Measurements from ENCODE around the gene CCDC89. TPM values are rescaled to one million over a fixed set of nuclear protein-coding genes. Genes with fewer than 3 reads are reported as not detected.

Gene CCDC89
- total and polyA plus RNA-seq, 2 of the 13 experiments (the other 11 are each of a cell fraction or from before 2014, with no cell fraction given), result 0.13 to 0.38 TPM

DNA sequence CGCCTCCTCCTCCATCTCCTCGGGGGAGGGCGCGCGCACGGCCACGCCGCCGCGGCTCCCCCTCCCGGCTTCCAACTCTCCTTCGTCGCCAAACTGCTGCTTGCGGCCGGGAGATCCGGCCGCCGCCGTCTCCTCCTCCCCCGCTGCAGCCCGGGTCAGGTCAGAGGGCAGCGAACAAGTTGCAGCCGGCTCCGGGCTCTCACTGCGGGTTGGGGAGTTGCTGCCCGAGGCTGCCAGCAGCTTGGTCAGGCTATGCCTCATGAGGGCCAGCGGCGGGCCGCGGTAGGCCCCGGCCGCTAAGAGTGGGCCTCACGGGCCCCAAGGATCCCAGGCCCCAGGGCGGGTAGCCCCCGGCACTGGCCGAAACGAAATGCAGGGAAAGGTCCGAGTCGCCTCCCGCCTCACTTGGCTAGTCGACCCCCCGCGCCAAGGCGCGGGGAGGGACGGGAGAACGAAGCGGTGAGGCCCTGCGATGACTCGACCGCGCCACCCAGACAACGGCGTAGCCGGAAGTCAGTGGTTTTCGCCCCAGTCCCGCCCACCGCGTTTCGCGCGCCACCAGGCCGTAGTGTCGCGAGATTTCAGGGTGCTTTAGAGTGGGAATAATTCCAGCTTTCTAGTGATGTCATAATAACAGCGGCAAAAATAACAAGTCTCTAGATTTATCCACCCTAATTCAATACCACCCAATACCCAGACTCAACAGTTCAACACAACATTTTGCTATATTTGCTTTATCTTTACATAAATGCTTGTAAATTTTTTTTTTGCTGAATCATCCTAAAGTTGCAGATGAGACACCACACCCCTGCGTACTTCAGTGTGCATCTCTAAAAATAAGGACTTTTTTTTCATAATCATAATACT lies 21.1 kb downstream of the CCDC89 start, which contains the start of gene CREBZF (continued):
- TF ChIP-seq, protein P1, sequence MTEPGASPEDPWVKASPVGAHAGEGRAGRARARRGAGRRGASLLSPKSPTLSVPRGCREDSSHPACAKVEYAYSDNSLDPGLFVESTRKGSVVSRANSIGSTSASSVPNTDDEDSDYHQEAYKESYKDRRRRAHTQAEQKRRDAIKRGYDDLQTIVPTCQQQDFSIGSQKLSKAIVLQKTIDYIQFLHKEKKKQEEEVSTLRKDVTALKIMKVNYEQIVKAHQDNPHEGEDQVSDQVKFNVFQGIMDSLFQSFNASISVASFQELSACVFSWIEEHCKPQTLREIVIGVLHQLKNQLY (CRISPR knock-in tag; IDR thresholded peaks at IDR 0.05), result no peak
- no peak for TF ChIP-seq RFXAP (CRISPR knock-in tag; IDR thresholded peaks at IDR 0.05; ENCODE audit: borderline replicate concordance)
- TF ChIP-seq ARHGAP35 (CRISPR knock-in tag; IDR thresholded peaks at IDR 0.05; ENCODE audit: borderline replicate concordance), result 0 out of 2 replicates have a peak, but pooled peaks have one; percentile 61
- no peak for TF ChIP-seq ZNF331 (CRISPR knock-in tag; IDR thresholded peaks at IDR 0.05)
- TF ChIP-seq TCF12 (IDR thresholded peaks at IDR 0.05), result no peak
- peak; percentile 79; the same call in 1 of the 2 replicates for TF ChIP-seq TCF12 (CRISPR knock-in tag; IDR thresholded peaks at IDR 0.05)
- TF ChIP-seq NFE2L2 (IDR thresholded peaks at IDR 0.05; ENCODE audit: low read length), result peak; percentile 96
- TF ChIP-seq ZNF550 (CRISPR knock-in tag; IDR thresholded peaks at IDR 0.05; ENCODE audit: borderline replicate concordance), result no peak
- no peak for TF ChIP-seq NCOA1 (CRISPR knock-in tag; IDR thresholded peaks at IDR 0.05)
- TF ChIP-seq, protein P2, sequence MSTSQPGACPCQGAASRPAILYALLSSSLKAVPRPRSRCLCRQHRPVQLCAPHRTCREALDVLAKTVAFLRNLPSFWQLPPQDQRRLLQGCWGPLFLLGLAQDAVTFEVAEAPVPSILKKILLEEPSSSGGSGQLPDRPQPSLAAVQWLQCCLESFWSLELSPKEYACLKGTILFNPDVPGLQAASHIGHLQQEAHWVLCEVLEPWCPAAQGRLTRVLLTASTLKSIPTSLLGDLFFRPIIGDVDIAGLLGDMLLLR (CRISPR knock-in tag; IDR thresholded peaks at IDR 0.05), result no peak
- TF ChIP-seq, protein P3, sequence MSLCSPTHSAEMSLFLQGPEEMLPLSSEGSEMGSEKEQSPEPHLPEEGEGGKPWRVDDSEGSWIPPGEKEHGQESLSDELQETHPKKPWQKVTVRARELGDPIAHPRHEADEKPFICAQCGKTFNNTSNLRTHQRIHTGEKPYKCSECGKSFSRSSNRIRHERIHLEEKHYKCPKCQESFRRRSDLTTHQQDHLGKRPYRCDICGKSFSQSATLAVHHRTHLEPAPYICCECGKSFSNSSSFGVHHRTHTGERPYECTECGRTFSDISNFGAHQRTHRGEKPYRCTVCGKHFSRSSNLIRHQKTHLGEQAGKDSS (CRISPR knock-in tag; IDR thresholded peaks at IDR 0.05; ENCODE audit: borderline replicate concordance, low read depth), result peak; percentile 16
- no peak; the same call in 1 of the 2 replicates for TF ChIP-seq REPIN1 (CRISPR knock-in tag; IDR thresholded peaks at IDR 0.05; ENCODE audit: borderline replicate concordance, low read depth)
- peak; percentile 93; the same call in 1 of the 2 replicates for TF ChIP-seq ZNF44 (CRISPR knock-in tag; IDR thresholded peaks at IDR 0.05)
- no peak for TF ChIP-seq NBN (conservative IDR thresholded peaks at IDR 0.05)
- TF ChIP-seq, protein P4, sequence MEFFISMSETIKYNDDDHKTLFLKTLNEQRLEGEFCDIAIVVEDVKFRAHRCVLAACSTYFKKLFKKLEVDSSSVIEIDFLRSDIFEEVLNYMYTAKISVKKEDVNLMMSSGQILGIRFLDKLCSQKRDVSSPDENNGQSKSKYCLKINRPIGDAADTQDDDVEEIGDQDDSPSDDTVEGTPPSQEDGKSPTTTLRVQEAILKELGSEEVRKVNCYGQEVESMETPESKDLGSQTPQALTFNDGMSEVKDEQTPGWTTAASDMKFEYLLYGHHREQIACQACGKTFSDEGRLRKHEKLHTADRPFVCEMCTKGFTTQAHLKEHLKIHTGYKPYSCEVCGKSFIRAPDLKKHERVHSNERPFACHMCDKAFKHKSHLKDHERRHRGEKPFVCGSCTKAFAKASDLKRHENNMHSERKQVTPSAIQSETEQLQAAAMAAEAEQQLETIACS (CRISPR knock-in tag; IDR thresholded peaks at IDR 0.05), result peak; percentile 61
- no peak for TF ChIP-seq TAF15 (IDR thresholded peaks at IDR 0.05; ENCODE audit: low read depth, low read length, poor library complexity, severe bottlenecking)
- TF ChIP-seq ZNF878 (CRISPR knock-in tag; IDR thresholded peaks at IDR 0.05), result 0 out of 2 replicates have a peak, but pooled peaks have one; percentile 57
- TF ChIP-seq FOXA1 (IDR thresholded peaks at IDR 0.05), result no peak
- TF ChIP-seq FOXA1 (CRISPR knock-in tag; IDR thresholded peaks at IDR 0.05), result no peak
- TF ChIP-seq, protein P5, sequence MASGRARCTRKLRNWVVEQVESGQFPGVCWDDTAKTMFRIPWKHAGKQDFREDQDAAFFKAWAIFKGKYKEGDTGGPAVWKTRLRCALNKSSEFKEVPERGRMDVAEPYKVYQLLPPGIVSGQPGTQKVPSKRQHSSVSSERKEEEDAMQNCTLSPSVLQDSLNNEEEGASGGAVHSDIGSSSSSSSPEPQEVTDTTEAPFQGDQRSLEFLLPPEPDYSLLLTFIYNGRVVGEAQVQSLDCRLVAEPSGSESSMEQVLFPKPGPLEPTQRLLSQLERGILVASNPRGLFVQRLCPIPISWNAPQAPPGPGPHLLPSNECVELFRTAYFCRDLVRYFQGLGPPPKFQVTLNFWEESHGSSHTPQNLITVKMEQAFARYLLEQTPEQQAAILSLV (CRISPR knock-in tag; IDR thresholded peaks at IDR 0.05; ENCODE audit: borderline replicate concordance), result 0 out of 2 replicates have a peak, but pooled peaks have one; percentile 45
- 0 out of 2 replicates have a peak, but pooled peaks have one; percentile 12 for TF ChIP-seq NR2F2 (IDR thresholded peaks at IDR 0.05; ENCODE audit: borderline replicate concordance, low read depth)
- TF ChIP-seq ATRX (CRISPR knock-in tag; IDR thresholded peaks at IDR 0.05; ENCODE audit: borderline replicate concordance), result no peak
- no peak for TF ChIP-seq ZNF484 (CRISPR knock-in tag; IDR thresholded peaks at IDR 0.05; ENCODE audit: borderline replicate concordance, low read depth)
- TF ChIP-seq, protein P6, sequence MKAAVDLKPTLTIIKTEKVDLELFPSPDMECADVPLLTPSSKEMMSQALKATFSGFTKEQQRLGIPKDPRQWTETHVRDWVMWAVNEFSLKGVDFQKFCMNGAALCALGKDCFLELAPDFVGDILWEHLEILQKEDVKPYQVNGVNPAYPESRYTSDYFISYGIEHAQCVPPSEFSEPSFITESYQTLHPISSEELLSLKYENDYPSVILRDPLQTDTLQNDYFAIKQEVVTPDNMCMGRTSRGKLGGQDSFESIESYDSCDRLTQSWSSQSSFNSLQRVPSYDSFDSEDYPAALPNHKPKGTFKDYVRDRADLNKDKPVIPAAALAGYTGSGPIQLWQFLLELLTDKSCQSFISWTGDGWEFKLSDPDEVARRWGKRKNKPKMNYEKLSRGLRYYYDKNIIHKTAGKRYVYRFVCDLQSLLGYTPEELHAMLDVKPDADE (CRISPR knock-in tag; IDR thresholded peaks at IDR 0.05), result no peak

Data from HepG2 (cell line).